ENCODE results near the gene SGPP1.
"Not testable (repeated sequence)": the region's sequence is repeated elsewhere in the genome, so short reads cannot be mapped to it uniquely, and the experiment has no call there.

SGPP1 gene

DNA sequence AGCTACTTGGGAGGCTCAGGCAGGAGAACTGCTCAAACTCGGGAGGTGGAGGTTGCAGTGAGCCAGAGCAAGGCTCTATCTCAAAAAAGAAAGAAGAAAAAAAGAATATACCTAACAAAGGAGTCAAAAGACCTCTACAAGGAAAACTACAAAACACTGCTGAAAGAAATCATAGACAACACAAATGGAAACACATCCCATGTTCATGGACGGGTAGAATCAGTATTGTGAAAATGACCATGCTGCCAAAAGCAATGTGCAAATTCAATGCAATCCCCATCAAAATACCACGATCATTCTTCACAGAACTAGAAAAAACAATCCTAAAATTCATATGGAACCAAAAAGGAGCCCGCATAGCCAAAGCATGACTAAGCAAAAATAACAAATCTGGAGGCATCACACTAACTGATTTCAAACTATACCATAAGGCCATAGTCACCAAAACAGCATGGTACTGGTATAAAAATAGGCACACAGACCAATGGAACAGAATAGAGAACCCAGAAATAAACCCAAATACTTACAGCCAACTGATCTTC is 91.7 kb downstream of the SGPP1 start:
- DNase-seq (ENCODE audit: low read depth) = not testable (repeated sequence)

All from T-helper 22 cell (primary cell).